CD8-positive, alpha-beta memory T cell (primary cell): Measurements from ENCODE around the gene EFCAB9. TPM values are rescaled to one million over a fixed set of nuclear protein-coding genes. Genes with fewer than 3 reads are reported as not detected.
A peak's percentile ranks its signal among the peaks of the same experiment; 100 is the strongest.

ENCODE experiments used
- CTCF ChIA-PET: fragments of 350-600 bp; sonication (Branson Sonifier 250); formaldehyde crosslinking; loops from one replicate; lab custom pipeline; 2021; ENCODE audit warnings: antibody characterized with exemption; lab: Charles Lee
- POLR2A ChIA-PET: fragments of 350-600 bp; sonication (Branson Sonifier 250); formaldehyde crosslinking; loops from one replicate; lab custom pipeline; 2021; ENCODE audit warnings: antibody characterized with exemption; lab: Charles Lee
- DNase-seq, 5 donors: peaks; one replicate each; pipeline versions ENCODE4 v3.0.0 to v3.0.0-alpha.2; 2020 to 2022; ENCODE audit warnings: mixed read lengths in 1 of 5
- H3K27ac ChIP-seq: one replicate; pipeline ENCODE4 v1.7.0; 2013; ENCODE audit warnings: low read depth, mild to moderate bottlenecking, low read length, moderate library complexity
- H3K27me3 ChIP-seq: 2 replicates; pipeline ENCODE4 v1.7.0; 2013; ENCODE audit warnings: low read length, mild to moderate bottlenecking; ENCODE audit not compliant: insufficient read depth, poor library complexity, severe bottlenecking
- H3K36me3 ChIP-seq: 2 replicates; pipeline ENCODE4 v1.7.0; 2013; ENCODE audit warnings: mild to moderate bottlenecking, low read length, moderate library complexity; ENCODE audit not compliant: insufficient read depth
- H3K4me1 ChIP-seq: 2 replicates; pipeline ENCODE4 v1.7.0; 2013; ENCODE audit warnings: mild to moderate bottlenecking, low read length, moderate library complexity; ENCODE audit not compliant: insufficient read depth
- H3K4me3 ChIP-seq: 2 replicates; pipeline ENCODE4 v1.7.0; 2013; ENCODE audit warnings: mild to moderate bottlenecking, low read length
- H3K9me3 ChIP-seq: 2 replicates; pipeline ENCODE4 v1.7.0; 2013; ENCODE audit warnings: mild to moderate bottlenecking, low read length
- H3K27ac Mint-ChIP-seq, 8 donors: one replicate each; pipeline ENCODE4 v1.8.0; 2020 to 2021; ENCODE audit warnings: mixed read lengths in 8 of 8, mild to moderate bottlenecking in 6 of 8, inconsistent platforms in 3 of 8, moderate library complexity in 3 of 8
- H3K27me3 Mint-ChIP-seq, 2 donors: one replicate each; pipeline ENCODE4 v1.8.0; 2020 to 2021; ENCODE audit warnings: mixed read lengths in 2 of 2, mild to moderate bottlenecking in 1 of 2, moderate library complexity in 1 of 2
- H3K36me3 Mint-ChIP-seq, 3 donors: one replicate each; pipeline ENCODE4 v1.8.0; 2020 to 2021; ENCODE audit warnings: mixed read lengths in 3 of 3, inconsistent platforms in 1 of 3, mild to moderate bottlenecking in 1 of 3
- H3K4me1 Mint-ChIP-seq, 3 donors: one replicate each; pipeline ENCODE4 v1.8.0; 2020 to 2021; ENCODE audit warnings: mixed read lengths in 3 of 3, inconsistent platforms in 1 of 3, mild to moderate bottlenecking in 1 of 3
- H3K4me3 Mint-ChIP-seq, 7 donors: one replicate each; pipeline ENCODE4 v1.8.0; 2020 to 2021; ENCODE audit warnings: mixed read lengths in 7 of 7, mild to moderate bottlenecking in 6 of 7, moderate library complexity in 4 of 7, inconsistent platforms in 2 of 7
- H3K9me3 Mint-ChIP-seq, 5 donors: one replicate each; pipeline ENCODE4 v1.8.0; 2020 to 2022; ENCODE audit warnings: mixed read lengths in 5 of 5, mild to moderate bottlenecking in 3 of 5, moderate library complexity in 2 of 5, inconsistent platforms in 1 of 5
- polyA plus RNA-seq: library from polyadenylated mRNA; unstranded; fragments of 300-500 nt; fragmentation: Illumina TruSeq; gene quantifications from one replicate; pipeline ENCODE4 v1.2.3, GENCODE V29; 2021
- total RNA-seq, 2 experiments: library from RNA; stranded (reverse); gene quantifications; one replicate each; pipeline ENCODE4 v1.2.3, GENCODE V29; 2021

Gene EFCAB9
- total and polyA plus RNA-seq, 3 experiments from 2014 or later = not detected

GRCh38 chr5:172207511-172207910 is 13.5 kb downstream of the EFCAB9 start:
- Mint-ChIP-seq H3K36me3 (peaks cover 0 to 16% (median 4%) of the 10 kb centered on the region in 3 donors), H3K4me3 (no peak overlapping the region), H3K4me1 (peaks cover 0 to 3% (median 0%) of the 10 kb centered on the region in 3 donors), H3K27ac (no peak overlapping the region), H3K9me3 (no peaks in the 10 kb centered on the region), H3K27me3 (no peaks in the 10 kb centered on the region)
- POLR2A ChIA-PET = no interaction called here
- H3K4me1 ChIP-seq = no peaks in the 10 kb centered on the region
- H3K27me3 ChIP-seq = no peaks in the 10 kb centered on the region
- no peak overlapping the region for H3K4me3 ChIP-seq
- CTCF ChIA-PET = interaction anchor here (0.6 kb wide), 1 partner anchor 16 kb away, joined by 3 read pairs; no protein-coding TSS in a partner anchor
- DNase-seq = no peak
- H3K9me3 ChIP-seq = no peaks in the 10 kb centered on the region
- no peaks in the 10 kb centered on the region for H3K36me3 ChIP-seq
- no peak overlapping the region for H3K27ac ChIP-seq

GRCh38 chr5:172209714-172210113 is 15.7 kb downstream of the EFCAB9 start:
- CTCF ChIA-PET = no interaction called here
- Histone ChIP-seq H3K9me3 (no peaks in the 10 kb centered on the region), H3K27ac (no peak overlapping the region), H3K27me3 (no peaks in the 10 kb centered on the region), H3K4me1 (no peaks in the 10 kb centered on the region), H3K36me3 (no peaks in the 10 kb centered on the region), H3K4me3 (no peak overlapping the region)
- no peaks in the 10 kb centered on the region for H3K27me3 Mint-ChIP-seq
- peaks cover 0 to 23% (median 7%) of the 10 kb centered on the region in 3 donors for H3K36me3 Mint-ChIP-seq
- peaks cover 0 to 3% (median 0%) of the 10 kb centered on the region in 3 donors for H3K4me1 Mint-ChIP-seq
- DNase-seq = no peak
- POLR2A ChIA-PET = no interaction called here
- H3K4me3 Mint-ChIP-seq = no peak overlapping the region
- no peaks in the 10 kb centered on the region for H3K9me3 Mint-ChIP-seq
- H3K27ac Mint-ChIP-seq = no peak overlapping the region

- Histone ChIP-seq H3K4me3 (no peak overlapping the region), H3K36me3 (no peaks in the 10 kb centered on the region), H3K27ac (no peak overlapping the region), H3K9me3 (no peaks in the 10 kb centered on the region), H3K27me3 (no peaks in the 10 kb centered on the region), H3K4me1 (no peaks in the 10 kb centered on the region)
- ChIA-PET POLR2A (no interaction called here), CTCF (interaction anchor here (0.6 to 1.6 kb wide), 2 partner anchors 23 to 30 kb away, joined by 3 to 7 read pairs; partner anchors contain the start of gene STK10)
- Mint-ChIP-seq H3K27ac (no peak overlapping the region), H3K4me1 (peaks cover 0 to 3% (median 0%) of the 10 kb centered on the region in 3 donors), H3K9me3 (no peaks in the 10 kb centered on the region), H3K36me3 (peaks cover 0 to 34% (median 10%) of the 10 kb centered on the region in 3 donors), H3K4me3 (no peak overlapping the region), H3K27me3 (no peaks in the 10 kb centered on the region)
- DNase-seq = no peak
Measured at GRCh38 chr5:172211676-172212075, 17.7 kb downstream of the EFCAB9 start.

GRCh38 chr5:172213126-172213525 is 19.2 kb downstream of the EFCAB9 start:
- Histone ChIP-seq H3K4me3 (no peak overlapping the region), H3K27me3 (no peaks in the 10 kb centered on the region), H3K27ac (no peak overlapping the region), H3K36me3 (no peaks in the 10 kb centered on the region), H3K4me1 (no peaks in the 10 kb centered on the region), H3K9me3 (no peaks in the 10 kb centered on the region)
- POLR2A ChIA-PET = interaction anchor here (0.6 kb wide), 1 partner anchor 9 kb away, joined by 3 read pairs; no protein-coding TSS in a partner anchor
- CTCF ChIA-PET = interaction anchor here (1.2 to 1.5 kb wide), 2 partner anchors 24 to 25 kb away, joined by 3 read pairs; partner anchors contain the start of gene STK10
- Mint-ChIP-seq H3K36me3 (peaks cover 6 to 43% (median 14%) of the 10 kb centered on the region in 3 donors), H3K4me1 (no peaks in the 10 kb centered on the region), H3K27me3 (no peaks in the 10 kb centered on the region), H3K4me3 (no peak overlapping the region), H3K9me3 (peaks cover 0 to 2% (median 0%) of the 10 kb centered on the region in 5 donors), H3K27ac (no peak overlapping the region)
- no peak for DNase-seq

GRCh38 chr5:172216345-172216744 is 22.4 kb downstream of the EFCAB9 start:
- Mint-ChIP-seq H3K27ac (no peak overlapping the region), H3K9me3 (peaks cover 0 to 14% (median 3%) of the 10 kb centered on the region in 5 donors), H3K36me3 (peaks cover 24 to 54% (median 24%) of the 10 kb centered on the region in 3 donors), H3K27me3 (no peaks in the 10 kb centered on the region), H3K4me1 (no peaks in the 10 kb centered on the region), H3K4me3 (no peak overlapping the region)
- Histone ChIP-seq H3K4me3 (no peak overlapping the region), H3K27ac (no peak overlapping the region), H3K4me1 (no peaks in the 10 kb centered on the region), H3K27me3 (no peaks in the 10 kb centered on the region), H3K36me3 (no peaks in the 10 kb centered on the region), H3K9me3 (no peaks in the 10 kb centered on the region)
- ChIA-PET CTCF (no interaction called here), POLR2A (no interaction called here)
- DNase-seq = no peak

GRCh38 chr5:172219296-172219695 is 25.3 kb downstream of the EFCAB9 start:
- H3K4me3 Mint-ChIP-seq = no peak overlapping the region
- H3K4me3 ChIP-seq = no peak overlapping the region
- no peaks in the 10 kb centered on the region for H3K27me3 ChIP-seq
- peaks cover 0 to 14% (median 3%) of the 10 kb centered on the region in 5 donors for H3K9me3 Mint-ChIP-seq
- peaks cover 23 to 39% (median 24%) of the 10 kb centered on the region in 3 donors for H3K36me3 Mint-ChIP-seq
- ChIA-PET POLR2A (no interaction called here), CTCF (no interaction called here)
- no peak for DNase-seq
- H3K27ac Mint-ChIP-seq = no peak overlapping the region
- H3K4me1 Mint-ChIP-seq = peaks cover 5 to 8% (median 7%) of the 10 kb centered on the region in 3 donors
- no peaks in the 10 kb centered on the region for H3K9me3 ChIP-seq
- no peaks in the 10 kb centered on the region for H3K4me1 ChIP-seq
- no peaks in the 10 kb centered on the region for H3K36me3 ChIP-seq
- H3K27me3 Mint-ChIP-seq = no peaks in the 10 kb centered on the region
- H3K27ac ChIP-seq = no peak overlapping the region

GRCh38 chr5:172223901-172224873 is 30.2 kb downstream of the EFCAB9 start:
- H3K27ac Mint-ChIP-seq = peak overlapping the region in 6 of 8 donors; percentile 13 to 81 (median 44)
- H3K36me3 Mint-ChIP-seq = peaks cover 9 to 20% (median 10%) of the 10 kb centered on the region in 3 donors
- H3K27me3 ChIP-seq = no peaks in the 10 kb centered on the region
- H3K27ac ChIP-seq = no peak overlapping the region
- H3K4me1 Mint-ChIP-seq = peaks cover 10 to 12% (median 10%) of the 10 kb centered on the region in 3 donors
- no peaks in the 10 kb centered on the region for H3K9me3 ChIP-seq
- no peaks in the 10 kb centered on the region for H3K36me3 ChIP-seq
- no peaks in the 10 kb centered on the region for H3K27me3 Mint-ChIP-seq
- ChIA-PET POLR2A (interaction anchor here (0.6 to 0.7 kb wide), 2 partner anchors 230 to 273 kb away, joined by 3 to 6 read pairs; no protein-coding TSS in a partner anchor), CTCF (no interaction called here)
- H3K9me3 Mint-ChIP-seq = peaks cover 0 to 10% (median 2%) of the 10 kb centered on the region in 5 donors
- DNase-seq = no peak
- no peaks in the 10 kb centered on the region for H3K4me1 ChIP-seq
- no peak overlapping the region for H3K4me3 ChIP-seq
- H3K4me3 Mint-ChIP-seq = peak overlapping the region in 1 of 7 donors; percentile 2

GRCh38 chr5:172224996-172225395 is 31.0 kb downstream of the EFCAB9 start:
- no peaks in the 10 kb centered on the region for H3K27me3 ChIP-seq
- DNase-seq = no peak
- H3K4me1 ChIP-seq = no peaks in the 10 kb centered on the region
- H3K9me3 ChIP-seq = no peaks in the 10 kb centered on the region
- Mint-ChIP-seq H3K9me3 (peaks cover 0 to 1% (median 0%) of the 10 kb centered on the region in 5 donors), H3K27me3 (no peaks in the 10 kb centered on the region), H3K36me3 (peaks cover 1 to 17% (median 5%) of the 10 kb centered on the region in 3 donors), H3K4me3 (no peak overlapping the region), H3K27ac (peak overlapping the region in 4 of 8 donors; percentile 0 to 61 (median 17)), H3K4me1 (peaks cover 10 to 12% (median 10%) of the 10 kb centered on the region in 3 donors)
- no peaks in the 10 kb centered on the region for H3K36me3 ChIP-seq
- H3K27ac ChIP-seq = no peak overlapping the region
- H3K4me3 ChIP-seq = no peak overlapping the region
- CTCF ChIA-PET = no interaction called here
- POLR2A ChIA-PET = interaction anchor here (0.7 kb wide), 1 partner anchor 229 kb away, joined by 3 read pairs; no protein-coding TSS in a partner anchor
